ENCODE results near the gene ERC2.

- no peak for TF ChIP-seq CTCF (IDR thresholded peaks at IDR 0.05)
- no peak for TF ChIP-seq EP300 (IDR thresholded peaks at IDR 0.05)
- no peak for TF ChIP-seq POLR2AphosphoS5 (IDR thresholded peaks at IDR 0.05)
- no peak for TF ChIP-seq POLR2A (IDR thresholded peaks at IDR 0.05)
Measured at GRCh38 chr3:55570271-55570711, 898.0 kb downstream of the ERC2 start.
